ENCODE measurements around the gene MIB2.

The MIB2 gene

DNA sequence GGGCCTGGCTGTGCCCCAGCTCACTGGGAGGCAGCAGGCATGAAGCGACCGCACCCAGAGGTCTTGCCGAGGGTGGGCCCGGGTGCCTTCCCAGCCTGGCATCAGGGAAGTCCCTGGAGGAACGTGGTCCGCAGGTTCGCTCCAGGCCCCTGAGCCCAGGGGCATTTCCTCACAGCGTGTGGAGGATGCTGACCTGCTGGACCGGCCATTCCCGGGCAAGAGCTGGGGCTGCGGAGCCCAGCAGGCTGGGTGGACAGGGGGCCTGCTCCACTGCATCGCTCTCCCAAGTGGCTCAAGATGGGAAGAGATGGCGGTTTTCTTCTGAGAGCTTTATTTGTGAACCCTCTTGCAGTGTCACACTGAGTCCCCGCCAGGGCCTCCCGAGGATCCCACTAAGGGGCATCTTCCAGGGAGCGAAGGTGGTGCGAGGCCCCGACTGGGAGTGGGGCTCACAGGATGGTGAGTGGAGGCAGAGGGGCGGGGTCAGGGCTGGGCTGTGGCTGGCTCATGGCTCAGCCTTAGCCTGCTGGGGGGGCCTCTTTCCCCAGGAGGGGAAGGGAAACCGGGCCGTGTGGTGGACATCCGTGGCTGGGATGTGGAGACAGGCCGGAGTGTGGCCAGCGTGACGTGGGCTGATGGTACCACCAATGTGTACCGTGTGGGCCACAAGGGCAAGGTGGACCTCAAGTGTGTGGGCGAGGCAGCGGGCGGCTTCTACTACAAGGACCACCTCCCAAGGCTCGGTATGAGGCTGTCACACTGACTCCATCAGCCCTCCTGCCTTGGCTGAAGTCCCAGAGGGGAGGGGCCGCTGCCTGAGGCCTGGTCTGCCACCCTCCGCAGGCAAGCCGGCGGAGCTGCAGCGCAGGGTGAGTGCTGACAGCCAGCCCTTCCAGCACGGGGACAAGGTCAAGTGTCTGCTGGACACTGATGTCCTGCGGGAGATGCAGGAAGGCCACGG lies 9.4 kb downstream of the MIB2 start:
- TF ChIP-seq ZNF274 (IDR thresholded peaks at IDR 0.05; ENCODE audit: low read depth, low read length) = no peak
- no peak overlapping the region for H3K4me3 ChIP-seq (ENCODE audit: low read length)

DNA sequence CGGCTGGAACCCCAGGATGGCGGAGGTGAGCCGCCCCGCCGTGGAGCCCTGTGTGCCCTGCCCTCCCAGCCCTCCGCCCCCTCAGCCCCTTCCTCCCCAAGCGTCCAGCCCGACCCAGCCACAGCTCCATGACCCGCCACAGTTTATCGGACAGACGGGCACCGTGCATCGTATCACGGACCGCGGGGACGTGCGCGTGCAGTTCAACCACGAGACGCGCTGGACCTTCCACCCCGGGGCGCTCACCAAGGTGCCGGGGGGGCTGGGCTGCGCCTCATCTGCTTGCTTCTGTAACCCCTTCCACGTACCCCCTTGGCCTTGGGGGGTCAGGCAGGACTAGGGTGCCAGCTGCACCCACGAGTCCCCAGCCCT lies 10.1 kb downstream of the MIB2 start:
- H3K4me3 ChIP-seq (ENCODE audit: low read length) = no peak overlapping the region
- no peak for TF ChIP-seq ZNF274 (IDR thresholded peaks at IDR 0.05; ENCODE audit: low read depth, low read length)

GRCh38 chr1:1625824-1626206 lies 10.5 kb downstream of the MIB2 start:
- H3K4me3 ChIP-seq (ENCODE audit: low read length) = no peak overlapping the region
- TF ChIP-seq ZNF274 (IDR thresholded peaks at IDR 0.05; ENCODE audit: low read depth, low read length) = no peak

DNA sequence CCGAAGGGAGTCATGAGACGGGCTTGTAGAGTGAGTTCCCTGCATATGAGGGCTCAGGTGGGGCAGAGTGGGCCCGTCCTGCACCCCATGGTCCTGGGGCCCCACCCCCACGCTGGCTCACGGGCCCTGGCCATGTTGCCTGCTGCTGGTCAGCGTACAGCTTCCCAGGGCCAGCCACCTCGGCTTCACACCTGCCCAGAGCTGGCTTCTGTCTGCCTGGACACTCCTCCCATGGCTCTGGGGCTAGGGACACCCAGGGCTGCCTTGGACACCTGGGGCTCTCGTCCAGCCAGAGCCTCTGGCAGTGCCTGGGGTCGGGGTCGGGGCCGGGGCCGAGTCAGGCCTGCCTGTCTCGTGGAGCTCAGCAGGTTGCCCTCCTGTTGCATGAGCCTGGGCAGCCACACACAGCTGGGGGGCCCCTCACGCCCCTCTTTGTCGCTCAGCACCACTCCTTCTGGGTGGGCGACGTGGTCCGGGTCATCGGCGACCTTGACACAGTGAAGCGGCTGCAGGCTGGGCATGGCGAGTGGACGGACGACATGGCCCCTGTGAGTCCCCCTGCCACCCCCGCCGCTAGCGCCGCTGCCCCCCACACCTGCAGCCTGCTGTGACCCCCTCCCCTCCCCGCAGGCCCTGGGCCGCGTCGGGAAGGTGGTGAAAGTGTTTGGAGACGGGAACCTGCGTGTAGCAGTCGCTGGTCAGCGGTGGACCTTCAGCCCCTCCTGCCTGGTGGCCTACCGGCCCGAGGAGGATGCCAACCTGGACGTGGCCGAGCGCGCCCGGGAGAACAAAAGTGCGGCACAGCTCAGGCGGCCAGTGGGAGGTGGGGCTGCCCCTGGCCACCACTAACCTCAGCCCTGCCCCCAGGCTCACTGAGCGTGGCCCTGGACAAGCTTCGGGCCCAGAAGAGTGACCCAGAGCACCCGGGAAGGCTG lies 11.2 kb downstream of the MIB2 start:
- H3K4me3 ChIP-seq (ENCODE audit: low read length) = no peak overlapping the region
- no peak for TF ChIP-seq ZNF274 (IDR thresholded peaks at IDR 0.05; ENCODE audit: low read depth, low read length)

- no peak overlapping the region for H3K4me3 ChIP-seq (ENCODE audit: low read length)
- TF ChIP-seq ZNF274 (IDR thresholded peaks at IDR 0.05; ENCODE audit: low read depth, low read length) = no peak
Observed at GRCh38 chr1:1627261-1627828, 12.0 kb downstream of the MIB2 start.

GRCh38 chr1:1627829-1628753 lies 12.8 kb downstream of the MIB2 start:
- H3K4me3 ChIP-seq (ENCODE audit: low read length) = no peak overlapping the region
- TF ChIP-seq ZNF274 (IDR thresholded peaks at IDR 0.05; ENCODE audit: low read depth, low read length) = no peak

GRCh38 chr1:1628754-1629429 lies 13.6 kb downstream of the MIB2 start:
- TF ChIP-seq ZNF274 (IDR thresholded peaks at IDR 0.05; ENCODE audit: low read depth, low read length) = no peak
- no peak overlapping the region for H3K4me3 ChIP-seq (ENCODE audit: low read length)

GRCh38 chr1:1629430-1630190 lies 14.3 kb downstream of the MIB2 start:
- TF ChIP-seq ZNF274 (IDR thresholded peaks at IDR 0.05; ENCODE audit: low read depth, low read length) = no peak
- H3K4me3 ChIP-seq (ENCODE audit: low read length) = no peak overlapping the region

DNA sequence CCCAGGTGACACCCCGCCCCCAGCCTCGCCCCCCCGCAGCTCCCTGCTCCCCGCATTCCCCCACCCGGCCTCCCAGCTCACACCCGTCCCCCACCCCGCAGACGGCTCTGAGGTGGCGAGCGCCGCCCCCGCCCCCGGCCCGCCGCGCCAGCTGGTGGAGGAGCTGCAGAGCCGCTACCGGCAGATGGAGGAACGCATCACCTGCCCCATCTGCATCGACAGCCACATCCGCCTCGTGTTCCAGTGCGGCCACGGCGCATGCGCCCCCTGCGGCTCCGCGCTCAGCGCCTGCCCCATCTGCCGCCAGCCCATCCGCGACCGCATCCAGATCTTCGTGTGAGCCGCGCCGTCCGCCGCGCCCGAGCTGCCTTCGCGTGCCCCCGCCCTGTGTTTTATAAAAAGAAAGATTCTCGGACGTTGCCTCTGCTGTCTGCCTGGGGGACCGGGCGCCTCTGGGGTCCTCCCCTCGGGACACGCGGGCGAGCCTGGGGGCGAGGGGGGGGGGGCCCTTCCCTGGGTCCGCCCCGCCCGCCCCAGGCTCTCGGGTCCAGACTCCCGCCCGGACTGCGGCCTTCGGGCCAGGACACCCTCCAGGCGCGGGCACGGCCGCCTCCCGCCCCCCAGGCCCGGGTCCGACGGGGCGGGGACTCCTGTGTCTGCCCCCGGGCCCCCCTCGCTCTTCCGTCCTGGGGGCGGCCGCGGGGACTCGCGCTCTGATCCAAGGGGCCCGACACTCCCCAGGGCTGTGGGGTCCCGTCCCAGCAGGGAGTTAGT lies 15.1 kb downstream of the MIB2 start:
- TF ChIP-seq ZNF274 (IDR thresholded peaks at IDR 0.05; ENCODE audit: low read depth, low read length) = no peak
- no peak overlapping the region; the same call in 1 of the 2 replicates for H3K4me3 ChIP-seq (ENCODE audit: low read length)

DNA sequence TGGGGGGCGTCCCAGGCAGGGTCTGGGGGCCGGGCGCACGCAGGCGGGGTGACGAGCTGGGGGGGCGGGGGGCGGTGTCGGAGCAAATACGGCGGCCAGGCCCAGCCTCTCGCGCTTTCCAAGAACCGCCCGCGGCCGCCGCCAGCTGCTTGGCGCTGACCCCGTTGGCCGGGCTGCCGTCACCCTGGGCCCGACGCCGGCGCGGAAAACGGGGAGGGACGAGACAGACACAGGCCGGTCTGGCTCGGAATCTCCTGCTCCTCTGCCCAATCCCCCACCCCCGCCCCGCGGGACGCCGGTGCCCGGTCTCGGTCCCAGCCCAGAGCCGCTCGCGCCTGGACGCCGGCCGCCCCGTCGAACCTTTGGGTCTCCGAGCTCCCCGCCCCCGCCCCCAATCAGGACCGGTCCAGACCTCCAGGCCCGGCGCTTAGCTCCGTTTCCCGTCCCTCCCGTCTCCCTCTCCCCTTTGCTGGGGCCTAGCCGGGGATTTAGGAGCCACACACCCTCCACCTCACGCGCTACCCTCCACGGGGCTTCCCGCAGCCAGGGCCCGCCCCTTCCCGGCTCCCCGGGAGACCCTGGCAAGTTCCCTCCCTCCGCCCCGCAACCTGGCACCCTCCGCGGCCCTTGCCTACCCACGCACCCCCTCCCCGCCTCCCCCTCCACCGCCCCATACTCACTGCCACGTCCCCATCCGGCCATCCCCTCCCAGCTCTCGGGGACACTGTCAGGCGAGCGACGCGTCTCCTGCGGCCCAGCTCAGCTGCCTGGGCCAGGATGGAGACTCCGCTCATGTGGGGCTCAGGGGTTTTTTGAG lies 15.9 kb downstream of the MIB2 start:
- H3K4me3 ChIP-seq (ENCODE audit: low read length) = no peak overlapping the region
- no peak for TF ChIP-seq ZNF274 (IDR thresholded peaks at IDR 0.05; ENCODE audit: low read depth, low read length)
